Glutamatergic neuron (in vitro differentiated cells): ENCODE results near the gene MPV17L2. TPM values are rescaled to one million over a fixed set of nuclear protein-coding genes. Genes with fewer than 3 reads are reported as not detected.

Experiments used
- DNase-seq: peaks from one replicate; pipeline ENCODE4 v3.0.0; 2022
- H3K27ac Mint-ChIP-seq: one replicate; pipeline ENCODE4 v1.8.0; 2020; ENCODE audit warnings: mild to moderate bottlenecking, mixed read lengths, inconsistent platforms; ENCODE audit not compliant: unreplicated experiment
- H3K27me3 Mint-ChIP-seq: one replicate; pipeline ENCODE4 v1.8.0; 2020; ENCODE audit warnings: mild to moderate bottlenecking, moderate library complexity, mixed read lengths, inconsistent platforms; ENCODE audit not compliant: unreplicated experiment
- H3K36me3 Mint-ChIP-seq: one replicate; pipeline ENCODE4 v1.8.0; 2020; ENCODE audit warnings: mild to moderate bottlenecking, mixed read lengths, inconsistent platforms; ENCODE audit not compliant: unreplicated experiment
- H3K4me1 Mint-ChIP-seq: one replicate; pipeline ENCODE4 v1.8.0; 2020; ENCODE audit warnings: mild to moderate bottlenecking, low read depth, mixed read lengths, inconsistent platforms; ENCODE audit not compliant: unreplicated experiment
- H3K4me3 Mint-ChIP-seq: one replicate; pipeline ENCODE4 v1.8.0; 2020; ENCODE audit warnings: mild to moderate bottlenecking, mixed read lengths, inconsistent platforms; ENCODE audit not compliant: unreplicated experiment
- H3K9me3 Mint-ChIP-seq: one replicate; pipeline ENCODE4 v1.8.0; 2020; ENCODE audit warnings: mild to moderate bottlenecking, moderate library complexity, mixed read lengths, inconsistent platforms; ENCODE audit not compliant: unreplicated experiment
- total RNA-seq: library from RNA; stranded (reverse); fragmentation: NEBNext Ultra II Directional; extraction: Animal tissue kit (Norgen Biotek cat#: 25700); gene quantifications from one replicate; pipeline ENCODE4 v1.2.1, GENCODE V29; 2021; ENCODE audit not compliant: unreplicated experiment
- TF ChIP-seq, protein P1 (sequence below): fragments of 200-600 bp; sonication (generic); IDR thresholded peaks from one replicate; pipeline ENCODE4 v1.5.0; 2021; ENCODE audit not compliant: partially characterized antibody, unreplicated experiment

Gene MPV17L2
- total RNA-seq, 1 donor from 2014 or later, result 17.9 TPM

DNA sequence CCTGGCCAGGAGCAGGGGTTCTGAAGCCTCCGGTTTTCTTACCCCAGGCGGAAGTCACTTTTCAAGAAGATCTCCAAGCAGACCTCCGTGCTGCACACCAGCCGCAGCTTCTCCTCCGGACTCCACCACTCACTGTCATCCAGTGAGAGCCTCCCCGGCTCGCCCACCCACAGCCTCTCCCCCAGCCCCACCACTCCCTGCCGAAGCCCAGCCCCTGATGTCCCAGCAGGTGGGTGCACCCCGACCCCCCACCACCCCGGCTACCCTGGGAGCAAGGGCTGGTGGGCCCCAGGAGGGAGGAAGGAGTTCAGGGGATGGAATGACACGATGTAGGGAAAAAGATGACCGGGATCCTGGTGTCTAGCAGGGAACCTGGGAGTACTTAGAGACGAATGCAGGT lies 45.6 kb upstream of the MPV17L2 start:
- Mint-ChIP-seq H3K4me3 (no peak overlapping the region), H3K4me1 (peaks cover 2% of the 10 kb centered on the region), H3K27ac (no peak overlapping the region), H3K27me3 (peaks cover 3% of the 10 kb centered on the region), H3K36me3 (no peaks in the 10 kb centered on the region), H3K9me3 (peaks cover 1% of the 10 kb centered on the region)
- TF ChIP-seq, protein P1, sequence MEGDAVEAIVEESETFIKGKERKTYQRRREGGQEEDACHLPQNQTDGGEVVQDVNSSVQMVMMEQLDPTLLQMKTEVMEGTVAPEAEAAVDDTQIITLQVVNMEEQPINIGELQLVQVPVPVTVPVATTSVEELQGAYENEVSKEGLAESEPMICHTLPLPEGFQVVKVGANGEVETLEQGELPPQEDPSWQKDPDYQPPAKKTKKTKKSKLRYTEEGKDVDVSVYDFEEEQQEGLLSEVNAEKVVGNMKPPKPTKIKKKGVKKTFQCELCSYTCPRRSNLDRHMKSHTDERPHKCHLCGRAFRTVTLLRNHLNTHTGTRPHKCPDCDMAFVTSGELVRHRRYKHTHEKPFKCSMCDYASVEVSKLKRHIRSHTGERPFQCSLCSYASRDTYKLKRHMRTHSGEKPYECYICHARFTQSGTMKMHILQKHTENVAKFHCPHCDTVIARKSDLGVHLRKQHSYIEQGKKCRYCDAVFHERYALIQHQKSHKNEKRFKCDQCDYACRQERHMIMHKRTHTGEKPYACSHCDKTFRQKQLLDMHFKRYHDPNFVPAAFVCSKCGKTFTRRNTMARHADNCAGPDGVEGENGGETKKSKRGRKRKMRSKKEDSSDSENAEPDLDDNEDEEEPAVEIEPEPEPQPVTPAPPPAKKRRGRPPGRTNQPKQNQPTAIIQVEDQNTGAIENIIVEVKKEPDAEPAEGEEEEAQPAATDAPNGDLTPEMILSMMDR, result no peak
- no peak for DNase-seq

DNA sequence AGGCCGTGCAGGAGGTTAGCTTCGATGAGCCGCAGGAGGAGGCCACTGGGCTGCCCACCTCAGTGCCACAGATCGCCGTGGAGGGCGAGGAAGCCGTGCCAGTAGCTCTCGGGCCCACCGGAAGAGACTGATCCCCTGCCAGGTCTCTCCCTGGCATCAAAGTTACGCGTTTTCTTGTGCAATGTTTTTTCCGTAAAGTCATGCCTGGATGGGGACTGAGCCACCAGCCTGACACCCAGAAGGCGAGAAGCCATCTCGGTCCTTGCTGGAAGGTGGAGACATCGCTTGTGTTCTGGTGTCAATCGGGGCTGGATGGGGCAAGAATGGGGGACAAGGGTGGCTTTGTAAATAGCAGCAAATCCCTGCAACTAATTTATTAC lies 43.4 kb upstream of the MPV17L2 start:
- Mint-ChIP-seq H3K4me3 (no peak overlapping the region), H3K27me3 (peaks cover 7% of the 10 kb centered on the region), H3K4me1 (peaks cover 7% of the 10 kb centered on the region), H3K27ac (no peak overlapping the region), H3K36me3 (no peaks in the 10 kb centered on the region), H3K9me3 (peaks cover 4% of the 10 kb centered on the region)
- TF ChIP-seq, protein P1, result no peak
- no peak for DNase-seq

DNA sequence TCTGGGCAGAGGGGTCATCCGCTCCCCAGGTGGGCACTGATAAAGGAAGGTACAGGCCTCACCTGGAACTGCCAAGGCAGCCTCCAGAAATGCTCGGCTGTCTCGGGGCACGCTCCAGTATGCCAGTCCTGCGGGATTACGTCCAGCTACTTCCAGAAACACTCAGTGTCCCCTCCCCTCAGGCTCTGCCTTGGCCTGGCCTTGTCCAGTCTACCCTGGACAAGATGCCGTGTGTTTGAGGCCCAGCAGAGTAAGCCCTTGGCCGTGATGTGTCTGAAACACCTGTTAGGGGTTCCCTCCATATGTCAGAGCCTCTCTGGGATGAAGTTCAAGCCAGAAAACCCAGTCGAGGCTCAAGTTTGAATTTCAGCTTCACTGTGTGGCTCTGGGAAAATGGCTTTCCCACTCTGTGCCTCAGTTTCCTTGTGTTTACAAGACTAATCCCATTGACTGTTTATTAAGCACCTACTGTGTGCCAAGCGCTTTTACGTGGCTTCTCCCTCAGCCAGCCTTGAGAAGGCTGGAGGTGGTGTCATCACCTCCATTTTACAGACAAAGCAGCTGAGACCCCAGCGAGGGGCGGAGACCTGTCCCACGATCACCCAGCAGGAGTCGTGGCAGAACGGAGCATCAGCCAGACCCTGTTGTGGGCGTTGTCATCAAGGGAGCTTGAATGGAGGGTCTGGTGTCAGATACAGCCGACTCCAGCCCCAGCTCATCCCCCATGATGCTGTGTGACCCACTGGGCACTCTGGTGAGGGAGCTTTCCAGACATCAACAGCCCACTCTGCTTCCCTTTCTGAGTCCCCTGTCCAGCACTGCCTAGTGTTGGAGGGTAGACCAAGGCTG lies 42.0 kb upstream of the MPV17L2 start:
- Mint-ChIP-seq H3K4me3 (peak overlapping the region; percentile 7), H3K27me3 (peaks cover 7% of the 10 kb centered on the region), H3K27ac (no peak overlapping the region), H3K36me3 (no peaks in the 10 kb centered on the region), H3K9me3 (peaks cover 4% of the 10 kb centered on the region), H3K4me1 (peaks cover 7% of the 10 kb centered on the region)
- TF ChIP-seq, protein P1, result no peak
- no peak for DNase-seq

DNA sequence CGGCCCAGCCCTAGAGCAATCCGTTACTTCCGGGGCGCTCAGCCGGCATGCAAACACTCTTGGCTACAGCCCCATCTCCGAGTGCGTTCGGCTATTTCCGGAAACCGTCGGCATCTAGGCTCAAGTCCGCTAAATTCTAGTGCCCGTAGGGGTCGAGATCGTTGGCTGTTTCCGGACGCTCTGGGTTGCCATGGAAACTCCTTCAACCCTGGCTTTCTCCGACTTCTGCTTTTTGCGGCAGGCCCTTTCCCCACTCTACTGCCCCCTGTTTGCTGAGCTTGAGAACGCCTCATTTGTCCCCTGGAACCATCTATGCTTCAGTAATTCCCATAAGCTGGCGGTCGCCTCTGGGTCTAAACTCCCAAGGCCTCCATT lies 40.6 kb upstream of the MPV17L2 start:
- peak overlapping the region; percentile 90 for H3K4me3 Mint-ChIP-seq
- H3K27ac Mint-ChIP-seq, result peak overlapping the region; percentile 94
- H3K27me3 Mint-ChIP-seq, result peaks cover 6% of the 10 kb centered on the region
- peak; percentile 99 for DNase-seq
- peaks cover 4% of the 10 kb centered on the region for H3K9me3 Mint-ChIP-seq
- no peaks in the 10 kb centered on the region for H3K36me3 Mint-ChIP-seq
- H3K4me1 Mint-ChIP-seq, result peaks cover 12% of the 10 kb centered on the region
- TF ChIP-seq, protein P1, result peak; percentile 73

DNA sequence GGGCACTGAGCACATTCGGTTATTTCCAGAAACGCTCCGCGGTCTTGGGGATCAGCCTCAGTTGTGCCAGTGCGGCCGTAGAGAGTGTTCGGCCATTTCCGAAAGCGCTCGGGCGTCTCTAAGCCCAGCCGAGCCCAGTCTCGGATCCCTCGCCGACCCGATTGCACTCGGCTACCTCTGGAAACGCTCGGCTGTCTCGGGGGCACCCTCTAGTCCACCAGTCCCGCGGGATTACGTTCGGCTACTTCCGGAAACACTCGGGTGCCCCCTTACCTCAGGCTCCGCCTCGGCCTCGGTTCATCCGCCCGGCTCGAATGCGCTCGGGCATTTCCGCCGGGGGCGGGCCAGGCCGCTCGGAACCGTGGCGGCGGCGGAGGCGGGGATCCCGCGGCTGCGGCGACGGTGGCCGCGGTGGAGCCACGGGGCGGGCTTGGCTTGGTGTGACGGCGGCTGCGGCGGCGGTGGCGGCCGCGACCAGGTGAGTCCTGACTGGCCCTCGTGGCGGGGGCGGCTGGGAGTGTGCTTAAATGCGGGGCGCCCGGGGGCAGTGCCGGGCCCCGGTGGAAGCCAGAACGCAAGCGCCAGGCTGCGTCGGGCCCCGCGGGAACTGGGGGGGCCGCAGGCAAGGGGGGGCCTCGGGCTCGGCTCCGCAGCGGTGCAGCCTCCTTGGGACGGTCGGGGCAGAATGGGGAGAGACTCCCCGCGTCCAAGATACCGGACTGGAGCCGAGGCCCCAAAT lies 40.0 kb upstream of the MPV17L2 start, which contains the start of gene PIK3R2:
Gene PIK3R2 (plus strand): TSS at position 347 of the 739 bp plus-strand sequence. CDS start 2,717 bp downstream, outside the sequence.
- Mint-ChIP-seq H3K27ac (peak within 1 kb of the TSS; percentile 94), H3K4me3 (peak within 1 kb of the TSS; percentile 97), H3K4me1 (peaks cover 13% of the 10 kb centered on the region), H3K9me3 (peaks cover 4% of the 10 kb centered on the region), H3K36me3 (no peaks in the 10 kb centered on the region), H3K27me3 (peaks cover 6% of the 10 kb centered on the region)
- TF ChIP-seq, protein P1, result no peak
- DNase-seq, result peak; percentile 100
